Stimulated activated CD4-positive, alpha-beta T cell treated with anti-CD3 and anti-CD28 coated beads, Interleukin-12 subunit alpha, Interleukin-12 subunit beta, amount 100 ng/mL, for 24 hours (primary cell): ENCODE measurements around the gene TBRG4.

Experiments used
- DNase-seq, 2 experiments: peaks; one replicate each; pipeline ENCODE4 v3.0.0-alpha.2; 2020; ENCODE audit warnings: low read depth in 2 of 2

Gene TBRG4

GRCh38 chr7:45089341-45089891 lies 22.1 kb downstream of the TBRG4 start:
- DNase-seq = peak; percentile 38 to 60

- no peak for DNase-seq
Observed at GRCh38 chr7:45088821-45089340, 22.6 kb downstream of the TBRG4 start, which contains the start of gene NACAD. TSS of gene NACAD (minus strand) at chr7:45088969. CDS start at chr7:45088894, 75 bp downstream.

- no peak for DNase-seq
Observed at GRCh38 chr7:45088146-45088701, 23.3 kb downstream of the TBRG4 start.

- DNase-seq = no peak
Observed at GRCh38 chr7:45087301-45088145, 24.0 kb downstream of the TBRG4 start.

- no peak for DNase-seq
Observed at GRCh38 chr7:45086331-45087065, 25.0 kb downstream of the TBRG4 start.

- DNase-seq = no peak
Observed at GRCh38 chr7:45085619-45086200, 25.8 kb downstream of the TBRG4 start.

- DNase-seq = no peak
Observed at GRCh38 chr7:45084901-45085618, 26.4 kb downstream of the TBRG4 start.

GRCh38 chr7:45084336-45084735 lies 27.2 kb downstream of the TBRG4 start:
- DNase-seq = no peak

GRCh38 chr7:45082831-45083331 lies 28.6 kb downstream of the TBRG4 start:
- no peak for DNase-seq

- DNase-seq = no peak
Observed at GRCh38 chr7:45082031-45082830, 29.3 kb downstream of the TBRG4 start.

GRCh38 chr7:45081670-45081974 lies 29.9 kb downstream of the TBRG4 start:
- DNase-seq = no peak

GRCh38 chr7:45080958-45081669 lies 30.4 kb downstream of the TBRG4 start:
- DNase-seq = no peak

GRCh38 chr7:45080265-45080957 lies 31.1 kb downstream of the TBRG4 start:
- DNase-seq = no peak

- DNase-seq = no peak
Observed at GRCh38 chr7:45078125-45078681, 33.3 kb downstream of the TBRG4 start.

GRCh38 chr7:45077579-45077978 lies 33.9 kb downstream of the TBRG4 start:
- DNase-seq = no peak

GRCh38 chr7:45076946-45077345 lies 34.6 kb downstream of the TBRG4 start:
- DNase-seq = no peak

GRCh38 chr7:45075871-45076796 lies 35.4 kb downstream of the TBRG4 start:
- DNase-seq = no peak

- DNase-seq = no peak
Observed at GRCh38 chr7:45075355-45075644, 36.2 kb downstream of the TBRG4 start.
